Fibroblast of pulmonary artery (primary cell): ENCODE data around the gene CKB.

Experiments used
- DNase-seq: peaks from one replicate; pipeline ENCODE4 v3.0.0-alpha.2; 2010; ENCODE audit warnings: low read depth
- H3K4me3 ChIP-seq: replicated peaks from 2 replicates; pipeline ENCODE4 v1.5.1; 2011; ENCODE audit warnings: low read depth, mild to moderate bottlenecking, control low read depth, low read length, moderate library complexity
- CTCF ChIP-seq: IDR thresholded peaks from 2 replicates; pipeline ENCODE4 v1.5.1; 2011; ENCODE audit warnings: mild to moderate bottlenecking, control low read depth, low read length, inconsistent platforms; ENCODE audit errors: missing control alignments

Gene CKB

DNA sequence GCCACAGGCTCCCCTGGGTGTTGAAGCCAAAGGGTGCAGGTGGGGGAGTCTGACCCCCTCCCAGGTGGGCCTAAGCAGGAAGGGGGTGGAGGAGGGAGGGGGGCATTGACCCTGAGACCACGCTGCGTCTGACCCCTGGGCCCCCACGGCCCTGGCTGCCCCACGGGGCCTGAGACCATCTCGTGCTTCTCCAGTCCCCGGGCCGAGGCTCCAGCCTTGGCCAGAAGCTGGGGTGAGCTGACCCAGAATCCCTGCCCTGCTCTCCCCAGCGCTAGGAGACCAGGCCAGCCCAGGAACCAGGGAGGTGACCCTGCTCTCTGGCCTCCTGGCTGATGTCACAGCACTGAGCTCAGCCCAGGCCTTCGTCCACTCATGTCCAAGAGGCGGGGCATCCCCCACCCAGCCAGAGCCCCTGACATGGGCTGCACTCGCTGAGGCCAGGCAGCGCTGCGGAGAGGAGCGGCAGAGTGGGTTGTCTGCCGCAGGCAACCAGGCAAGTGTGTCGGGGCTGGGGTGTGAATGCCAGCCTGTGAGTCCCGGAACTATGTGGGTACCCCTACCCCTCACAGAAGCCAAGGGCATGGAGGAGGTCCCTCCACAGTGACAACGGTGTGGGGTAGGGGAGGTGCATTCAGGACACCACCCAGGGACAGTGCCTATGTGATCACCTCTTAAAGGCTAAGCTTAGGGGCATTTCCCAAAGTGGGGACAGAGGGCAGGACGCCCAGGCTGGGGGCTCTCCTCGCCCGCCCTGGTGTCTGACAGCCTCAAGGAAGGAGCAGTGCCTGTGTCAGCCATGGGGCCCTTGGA lies 12.7 kb upstream of the CKB start:
- H3K4me3 ChIP-seq = no peak overlapping the region
- no peak for TF ChIP-seq CTCF
- no peak for DNase-seq

DNA sequence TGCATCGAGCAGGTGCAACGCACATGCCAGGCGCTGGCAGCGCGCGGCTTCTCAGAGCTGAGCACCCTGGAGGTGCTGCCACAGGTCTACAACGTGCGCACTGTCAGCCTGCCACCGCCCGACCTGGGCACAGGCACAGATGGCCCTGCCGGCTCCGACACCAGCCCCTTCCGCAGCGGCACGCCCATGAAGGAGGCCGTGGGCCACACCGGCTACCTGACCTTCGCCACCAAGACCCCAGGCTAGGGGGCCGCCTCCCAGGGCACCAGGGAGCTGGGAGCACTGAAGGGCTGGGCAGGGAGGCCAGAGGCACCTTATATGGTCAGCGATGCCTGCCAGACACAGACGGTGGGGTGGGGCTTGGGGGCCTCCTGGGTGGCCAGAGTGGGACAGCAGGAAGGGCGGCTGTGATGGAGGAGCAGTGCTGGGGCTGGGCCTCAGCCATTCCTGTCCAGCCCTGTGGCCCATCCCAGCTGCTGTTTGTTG lies 12.0 kb upstream of the CKB start:
- no peak for TF ChIP-seq CTCF
- H3K4me3 ChIP-seq = no peak overlapping the region
- no peak for DNase-seq

- no peak for DNase-seq
- no peak for TF ChIP-seq CTCF
- H3K4me3 ChIP-seq = no peak overlapping the region
Measured at GRCh38 chr14:103533999-103534575, 11.5 kb upstream of the CKB start.

- no peak for TF ChIP-seq CTCF
Measured at GRCh38 chr14:103533137-103533998, 10.7 kb upstream of the CKB start.

DNA sequence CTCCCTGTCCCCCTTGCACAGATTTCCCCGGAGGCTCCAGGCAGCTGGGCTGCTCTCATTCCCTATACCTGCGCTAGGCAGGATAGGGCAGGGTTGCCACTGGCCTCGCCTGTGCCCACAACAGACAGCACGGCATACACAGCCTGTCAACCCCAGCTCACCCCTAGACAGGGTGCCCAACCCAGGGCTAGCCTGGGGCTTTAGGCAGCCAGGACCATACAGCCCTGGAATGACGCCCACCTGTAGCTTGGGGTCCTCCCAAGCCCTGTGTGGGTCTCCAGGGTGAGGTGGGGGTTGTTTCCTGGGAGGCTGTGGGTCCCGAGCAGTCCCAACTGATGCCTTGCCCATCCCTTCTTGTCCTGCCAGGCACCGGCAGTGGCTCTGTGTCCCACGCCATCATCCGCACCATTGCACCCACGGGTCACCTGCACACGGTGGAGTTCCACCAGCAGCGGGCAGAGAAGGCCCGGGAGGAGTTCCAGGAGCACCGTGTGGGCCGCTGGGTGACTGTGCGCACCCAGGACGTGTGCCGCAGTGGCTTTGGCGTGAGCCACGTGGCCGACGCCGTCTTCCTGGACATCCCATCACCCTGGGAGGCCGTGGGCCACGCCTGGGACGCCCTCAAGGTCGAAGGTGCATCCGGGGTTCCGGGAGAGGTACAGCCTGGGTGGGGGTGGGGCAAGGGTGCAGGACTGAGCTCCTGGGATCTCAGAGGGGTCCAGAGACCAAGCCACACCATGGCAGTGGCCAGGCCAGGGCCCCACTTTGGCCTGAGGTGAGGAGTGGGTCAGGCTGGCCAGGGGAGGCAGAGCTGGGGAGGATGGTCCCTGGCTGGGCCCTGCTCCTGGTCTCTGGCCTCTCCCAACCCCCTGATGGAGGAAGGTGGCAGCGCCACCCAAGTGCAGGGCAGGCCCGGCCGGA lies 9.8 kb upstream of the CKB start:
- no peak for TF ChIP-seq CTCF
- no peak overlapping the region for H3K4me3 ChIP-seq
- DNase-seq = no peak

More at GRCh38 chr14:103533137-103533998, 10.7 kb upstream of the CKB start:
- DNase-seq = no peak
- no peak overlapping the region for H3K4me3 ChIP-seq
